G401 (cell line): ENCODE results near the gene RNF149. TPM values are rescaled to one million over a fixed set of nuclear protein-coding genes. Genes with fewer than 3 reads are reported as not detected.
"Not testable (repeated sequence)": the region's sequence is repeated elsewhere in the genome, so short reads cannot be mapped to it uniquely, and the experiment has no call there.

ENCODE experiments used
- DNase-seq: peaks from one replicate; pipeline ENCODE4 v3.0.0-alpha.2; 2015; ENCODE audit warnings: low spot score
- in situ Hi-C: cut with HindIII; loops from 2 replicates; pipeline ENCODE4 v1.10.0; 2016; ENCODE audit warnings: low sequenced_read_pairs, mixed read lengths
- total RNA-seq: library from RNA; depleted of rRNA; stranded (reverse); fragments of >200 nt; shearing (Covaris generic); gene quantifications from 2 replicates; pipeline ENCODE4 v1.2.3, GENCODE V29; 2014; rRNA removed

Gene RNF149
- total RNA-seq, 1 experiment from 2014 or later, result 21.7 TPM

DNA sequence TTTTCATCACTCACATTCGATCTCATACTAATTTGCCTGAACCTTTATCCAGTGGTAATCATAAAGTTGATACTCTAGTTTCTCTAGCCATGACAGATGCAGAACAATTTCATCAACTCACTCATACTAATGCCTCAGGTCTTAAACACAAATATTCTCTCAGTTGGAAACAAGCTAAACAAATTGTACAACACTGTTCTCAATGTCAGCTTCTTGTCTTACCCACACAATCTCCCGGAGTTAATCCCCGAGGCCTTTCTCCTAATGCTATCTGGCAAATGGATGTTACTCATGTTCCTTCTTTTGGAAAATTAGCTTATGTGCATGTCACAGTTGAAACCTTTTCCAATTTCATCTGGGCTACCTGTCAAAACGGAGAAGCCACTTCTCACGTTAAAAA is 67.3 kb downstream of the RNF149 start:
- in situ Hi-C loops, result no loop called here

DNA sequence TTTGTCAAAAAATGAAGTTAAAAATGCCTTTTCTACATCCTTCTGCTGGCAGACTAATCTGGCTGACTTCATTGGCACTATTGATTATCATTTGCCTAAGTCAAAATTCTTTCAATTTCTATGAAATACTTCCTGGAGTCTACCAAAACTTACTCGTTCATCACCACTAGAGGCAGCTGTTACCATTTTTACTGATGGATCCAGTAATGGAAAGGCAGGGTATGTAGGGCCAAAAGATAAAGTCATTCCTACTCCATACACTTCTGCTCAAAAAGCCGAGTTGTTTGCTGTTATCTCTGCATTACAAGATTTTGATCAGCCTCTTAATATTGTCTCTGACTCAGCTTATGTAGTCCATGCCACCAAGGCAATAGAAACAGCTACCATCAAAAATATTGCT is 67.8 kb downstream of the RNF149 start:
- in situ Hi-C loops, DNase-seq: not testable (repeated sequence)

More for the DNA sequence above, 67.3 kb downstream of the RNF149 start:
- no peak for DNase-seq

DNA sequence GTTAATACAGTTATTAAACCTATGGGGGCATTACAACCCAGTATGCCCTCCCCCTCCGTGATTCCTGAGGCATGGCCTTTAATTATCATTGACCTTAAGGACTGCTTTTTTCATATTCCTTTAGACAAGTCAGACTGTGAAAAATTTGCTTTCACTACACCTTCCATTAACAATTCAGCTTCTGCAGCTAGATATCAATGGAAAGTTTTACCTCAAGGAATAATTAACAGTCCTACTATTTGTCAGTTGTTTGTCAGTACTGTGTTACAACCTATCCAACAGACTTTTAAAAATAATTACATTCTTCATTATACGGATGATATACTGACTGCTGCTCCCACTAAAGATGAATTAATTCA is 68.8 kb downstream of the RNF149 start:
- in situ Hi-C loops, DNase-seq: not testable (repeated sequence)

DNA sequence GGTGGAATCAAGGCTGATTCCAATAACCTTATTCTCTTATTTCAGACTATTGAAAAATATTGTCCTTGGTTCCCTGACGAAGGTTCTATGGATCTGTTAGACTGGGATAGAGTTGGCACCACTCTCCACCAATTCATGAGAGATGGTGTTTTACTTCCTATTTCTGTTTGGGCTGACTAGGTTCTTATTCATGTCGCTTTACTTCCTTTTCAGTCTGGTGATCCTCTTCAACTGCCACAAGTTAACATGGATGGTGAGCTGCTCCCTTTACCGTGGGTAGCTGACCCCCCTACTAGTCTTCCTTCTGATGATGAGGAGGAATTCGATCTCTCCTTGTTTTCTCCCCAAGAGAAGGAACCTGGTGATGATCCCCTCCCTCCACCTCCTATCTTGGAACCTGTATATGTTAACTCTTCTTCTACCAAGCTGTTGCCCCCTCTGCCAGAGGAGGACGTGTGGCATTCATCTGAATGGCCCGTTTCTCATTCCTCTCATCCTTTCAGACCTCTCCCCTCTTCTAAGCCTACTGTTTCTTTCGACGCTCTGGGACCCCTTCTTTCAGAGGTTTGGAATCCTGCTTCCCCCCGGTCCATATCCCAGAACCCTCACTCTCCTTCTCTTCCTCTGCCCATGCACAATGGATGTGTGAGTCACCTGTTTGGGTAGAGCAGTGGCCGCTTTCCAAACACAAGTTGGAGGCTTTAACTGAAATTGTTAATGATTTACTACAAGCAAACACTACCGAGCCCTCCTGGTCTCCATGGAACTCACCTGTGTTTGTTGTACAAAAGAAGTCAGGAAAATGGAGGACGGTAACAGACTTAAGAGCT is 69.4 kb downstream of the RNF149 start:
- in situ Hi-C loops, result no loop called here
- DNase-seq, result no peak

DNA sequence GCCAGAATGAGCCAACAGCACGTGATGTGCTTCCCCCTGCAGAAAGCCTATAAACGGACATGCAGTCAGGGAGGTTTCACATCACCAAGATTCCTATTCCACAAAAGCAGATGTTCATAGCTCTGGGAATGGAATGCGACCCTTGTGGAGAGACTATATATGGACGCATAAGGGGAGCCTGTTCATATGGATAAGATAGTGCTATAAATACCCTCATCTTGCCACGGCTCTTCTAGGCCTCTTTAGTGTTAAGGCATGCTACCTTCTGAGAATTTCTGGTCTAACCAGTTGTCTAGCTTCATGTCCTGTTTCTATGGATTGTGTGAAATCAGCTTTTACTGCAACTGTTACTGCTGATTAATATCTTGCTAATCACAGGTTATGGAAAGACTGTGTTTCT is 70.6 kb downstream of the RNF149 start:
- in situ Hi-C loops, DNase-seq: not testable (repeated sequence)

DNA sequence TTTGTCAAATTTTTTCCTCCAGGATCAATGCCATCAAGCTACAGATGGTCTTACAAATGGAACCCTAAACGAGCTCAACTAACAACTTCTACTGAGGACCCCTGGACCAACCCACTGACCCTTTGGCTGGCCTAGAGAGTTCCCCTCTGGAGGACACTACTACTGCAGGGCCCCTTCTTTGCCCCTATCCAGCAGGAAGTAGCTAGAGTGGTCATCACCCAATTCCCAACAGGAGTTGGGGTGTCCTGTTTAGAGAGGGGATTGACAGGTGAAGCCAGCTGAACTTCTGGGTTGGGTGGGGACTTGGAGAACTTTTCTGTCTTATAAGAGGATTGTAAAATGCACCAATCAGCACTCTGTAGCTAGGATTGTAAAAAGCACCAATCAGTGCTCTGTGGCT is 72.5 kb downstream of the RNF149 start:
- in situ Hi-C loops, DNase-seq: not testable (repeated sequence)

DNA sequence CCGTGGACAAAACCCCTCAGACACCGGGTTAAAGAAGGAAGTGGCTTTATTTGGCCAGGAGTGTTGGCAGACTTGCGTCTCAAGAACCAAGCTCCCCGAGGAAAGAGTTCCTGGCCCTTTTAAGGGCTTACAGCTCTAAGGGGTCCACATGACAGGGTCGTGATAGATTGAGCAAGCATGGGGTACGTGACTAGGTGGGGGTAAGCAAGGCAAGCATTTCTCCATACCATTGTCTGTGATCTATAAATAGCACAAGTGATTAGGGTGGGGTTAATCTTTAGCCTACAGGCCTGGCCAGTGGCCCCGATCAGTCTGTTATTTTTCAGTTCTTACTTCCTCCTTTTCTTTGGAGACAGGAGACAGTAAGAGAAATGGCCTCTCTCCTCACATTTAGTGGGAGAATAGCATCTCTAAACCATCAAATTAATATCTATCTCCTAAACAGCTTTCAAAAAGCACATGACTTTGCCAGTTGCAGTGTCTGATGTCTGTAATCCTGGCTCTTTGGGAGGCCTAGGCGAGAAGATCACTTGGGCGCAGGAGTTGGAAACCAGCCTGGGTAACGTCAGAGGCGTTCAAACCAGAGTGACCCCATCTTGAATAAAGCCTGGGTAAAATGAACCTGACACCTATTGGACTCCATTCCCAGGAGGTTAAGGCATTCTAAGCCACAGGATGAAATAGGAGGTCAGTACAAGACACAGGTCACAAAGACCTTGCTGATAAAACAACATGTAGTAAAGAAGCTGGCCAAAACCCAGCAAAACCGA is 74.1 kb downstream of the RNF149 start:
- no peak for DNase-seq
- in situ Hi-C loops, result no loop called here

DNA sequence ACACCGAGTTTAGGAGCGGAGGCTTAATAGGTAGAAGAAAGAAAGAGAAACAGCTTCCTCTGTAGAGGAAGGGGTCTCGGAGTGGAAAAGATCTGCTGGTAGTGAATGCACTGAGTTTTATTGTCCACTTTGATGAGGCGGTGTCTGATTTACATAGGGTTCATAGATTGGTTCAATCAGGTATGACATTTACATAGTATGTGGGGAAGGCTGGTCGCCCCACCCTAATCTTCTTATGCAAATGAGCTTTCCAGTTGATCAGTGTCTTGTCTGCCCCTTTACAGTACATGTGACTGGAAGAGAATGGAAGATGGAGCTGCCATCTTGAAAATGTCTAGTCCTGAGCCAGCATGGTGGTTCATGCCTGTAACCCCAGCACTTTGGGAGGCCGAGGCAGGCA is 75.7 kb downstream of the RNF149 start:
- no peak for DNase-seq
- in situ Hi-C loops, result no loop called here

DNA sequence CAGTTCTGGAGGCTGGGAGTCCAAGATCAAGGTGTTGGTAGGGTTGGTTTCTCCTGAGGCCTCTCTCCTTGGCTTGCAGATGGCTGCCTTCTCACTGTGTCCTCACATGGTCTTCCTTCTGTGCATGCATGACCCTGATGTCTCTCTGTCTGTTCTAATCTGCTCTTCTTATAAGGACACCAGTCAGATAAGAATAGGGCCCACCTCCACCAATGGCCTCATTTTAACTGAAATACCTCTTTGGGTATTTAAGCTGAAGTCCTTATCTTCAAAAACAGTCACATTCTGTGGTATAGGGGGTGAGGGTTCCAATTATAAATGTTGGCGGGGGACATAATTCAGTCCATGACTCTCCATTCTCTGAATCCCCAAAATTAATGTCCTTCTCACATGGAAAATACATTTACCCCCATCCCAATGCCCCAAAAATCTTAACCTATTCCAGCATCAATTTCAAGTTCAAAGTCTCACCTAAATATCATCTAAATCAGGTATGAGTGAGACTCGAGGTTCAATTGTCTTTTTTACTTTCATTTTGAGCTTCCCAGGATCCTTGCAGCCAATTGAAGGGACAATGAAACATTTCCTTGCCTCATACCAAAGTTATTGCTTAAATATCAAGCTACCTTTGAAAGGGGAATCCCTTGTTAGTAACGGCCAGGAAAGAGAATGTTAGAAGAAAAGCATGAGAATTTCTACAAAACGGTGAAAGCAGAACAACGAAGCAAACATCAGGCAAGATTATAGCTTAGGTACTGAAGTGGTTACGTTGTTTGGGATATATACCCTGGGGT is 76.4 kb downstream of the RNF149 start:
- in situ Hi-C loops, result no loop called here
- DNase-seq, result no peak

DNA sequence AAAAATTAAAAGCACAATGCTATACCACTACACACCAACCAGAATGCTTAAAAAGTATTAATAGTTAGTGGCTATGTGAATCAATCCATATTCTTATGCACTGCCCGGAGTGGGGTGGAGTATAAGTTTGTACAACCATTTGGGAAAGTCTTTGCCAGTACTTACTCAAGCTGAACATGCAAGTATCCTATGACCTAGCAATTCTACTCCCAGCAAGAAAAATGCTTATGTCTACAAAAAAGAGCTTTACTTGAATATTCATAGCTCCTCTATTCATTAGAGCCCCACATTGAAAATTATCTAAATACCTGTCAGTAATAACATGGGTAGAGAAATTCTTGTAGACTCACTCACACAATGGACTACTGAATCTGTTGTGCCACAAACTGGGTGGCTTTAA is 77.3 kb downstream of the RNF149 start:
- DNase-seq, result no peak
- in situ Hi-C loops, result no loop called here

DNA sequence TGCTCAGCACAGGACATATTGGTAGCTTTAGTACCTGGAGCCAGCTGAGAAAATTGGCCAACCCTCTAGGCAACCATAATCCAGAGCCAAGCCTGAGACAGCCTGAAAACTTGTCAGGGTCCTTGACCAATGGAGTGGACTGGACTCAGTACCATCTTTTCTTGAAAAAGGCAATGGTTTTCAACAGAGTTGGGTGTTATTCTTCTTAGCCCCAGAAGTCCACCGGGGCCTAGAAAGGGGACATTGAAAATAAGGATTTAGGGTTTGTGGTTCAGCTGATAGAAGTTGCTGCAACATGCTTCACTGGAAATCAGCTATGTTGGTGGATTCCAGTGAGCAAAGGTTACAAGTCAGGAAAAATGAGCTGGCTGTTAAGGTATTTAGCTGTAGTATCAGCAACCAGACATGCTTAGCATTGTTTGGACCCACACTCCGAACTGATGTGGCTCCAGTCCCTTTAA is 77.9 kb downstream of the RNF149 start:
- in situ Hi-C loops, result no loop called here
- DNase-seq, result no peak

Other genes starting within 250 kb of the RNF149 start
- 2.3 and 5.8 TPM in 2 replicates for gene TBC1D8, start 157.3 kb downstream of the RNF149 start, total RNA-seq
- gene CNOT11, start 55.8 kb downstream of the RNF149 start, total RNA-seq, result 82.5 and 89.0 TPM in 2 replicates
- not detected in 2 replicates for gene CREG2, start 78.8 kb upstream of the RNF149 start, total RNA-seq
- not detected in 2 replicates for gene RFX8, start 166.4 kb upstream of the RNF149 start, total RNA-seq